Bone marrow (tissue), 2 donors: ENCODE results near the gene NIPAL1.

Experiments used
- DNase-seq, 2 donors: peaks; one replicate each; lab custom pipeline; 2025; lab: John Stamatoyannopoulos, UW

Gene NIPAL1

GRCh38 chr4:48067536-48067935, 51.0 kb downstream of the NIPAL1 start:
- no peak for DNase-seq

- DNase-seq = no peak
These were observed 51.6 kb downstream of the NIPAL1 start for GRCh38 chr4:48068182-48068581.

- no peak for DNase-seq
These were observed 52.5 kb downstream of the NIPAL1 start for GRCh38 chr4:48069026-48069425.

- no peak for DNase-seq
These were observed 54.6 kb downstream of the NIPAL1 start for GRCh38 chr4:48071191-48071590.

GRCh38 chr4:48073567-48074103, 57.1 kb downstream of the NIPAL1 start:
- no peak for DNase-seq

GRCh38 chr4:48074657-48075056, 58.1 kb downstream of the NIPAL1 start:
- DNase-seq = no peak

GRCh38 chr4:48078425-48078824, 61.9 kb downstream of the NIPAL1 start:
- no peak for DNase-seq

GRCh38 chr4:48078862-48079655, 62.5 kb downstream of the NIPAL1 start:
- DNase-seq = no peak

GRCh38 chr4:48079972-48080391, 63.4 kb downstream of the NIPAL1 start:
- no peak for DNase-seq

GRCh38 chr4:48081196-48081595, 64.6 kb downstream of the NIPAL1 start:
- DNase-seq = no peak

GRCh38 chr4:48082956-48083355, 66.4 kb downstream of the NIPAL1 start:
- DNase-seq = no peak

- DNase-seq = no peak
These were observed 69.4 kb downstream of the NIPAL1 start for GRCh38 chr4:48085821-48086589.
